Endothelial cell (in vitro differentiated cells): ENCODE data around the gene SLC38A1. TPM values are rescaled to one million over a fixed set of nuclear protein-coding genes. Genes with fewer than 3 reads are reported as not detected.

Experiments used
- DNase-seq: peaks from one replicate; pipeline ENCODE4 v3.0.0; 2021; ENCODE audit warnings: low spot score
- H3K27ac Mint-ChIP-seq: one replicate; pipeline ENCODE4 v1.8.0; 2021; ENCODE audit warnings: mixed read lengths, inconsistent platforms; ENCODE audit not compliant: unreplicated experiment
- H3K27me3 Mint-ChIP-seq: one replicate; pipeline ENCODE4 v1.8.0; 2021; ENCODE audit warnings: mild to moderate bottlenecking, moderate library complexity, mixed read lengths, inconsistent platforms; ENCODE audit not compliant: unreplicated experiment
- H3K36me3 Mint-ChIP-seq: one replicate; pipeline ENCODE4 v1.8.0; 2021; ENCODE audit warnings: mild to moderate bottlenecking, low read depth, mixed read lengths, inconsistent platforms; ENCODE audit not compliant: unreplicated experiment
- H3K4me1 Mint-ChIP-seq: one replicate; pipeline ENCODE4 v1.8.0; 2021; ENCODE audit warnings: mild to moderate bottlenecking, mixed read lengths, inconsistent platforms; ENCODE audit not compliant: unreplicated experiment
- H3K4me3 Mint-ChIP-seq: one replicate; pipeline ENCODE4 v1.8.0; 2021; ENCODE audit warnings: mild to moderate bottlenecking, mixed read lengths, inconsistent platforms; ENCODE audit not compliant: unreplicated experiment
- H3K9me3 Mint-ChIP-seq: one replicate; pipeline ENCODE4 v1.8.0; 2021; ENCODE audit warnings: mixed read lengths, inconsistent platforms; ENCODE audit not compliant: unreplicated experiment
- total RNA-seq: library from RNA; stranded (reverse); fragmentation: NEBNext Ultra II Directional; extraction: Animal tissue kit (Norgen Biotek cat#: 25700); gene quantifications from one replicate; pipeline ENCODE4 v1.2.1, GENCODE V29; 2021; ENCODE audit not compliant: unreplicated experiment
- TF ChIP-seq, protein P1 (sequence below): fragments of 200-600 bp; sonication (generic); IDR thresholded peaks from one replicate; pipeline ENCODE4 v1.5.0; 2021; ENCODE audit warnings: antibody characterized with exemption; ENCODE audit not compliant: unreplicated experiment

Gene SLC38A1
- total RNA-seq, 1 donor from 2014 or later = 100 TPM

DNA sequence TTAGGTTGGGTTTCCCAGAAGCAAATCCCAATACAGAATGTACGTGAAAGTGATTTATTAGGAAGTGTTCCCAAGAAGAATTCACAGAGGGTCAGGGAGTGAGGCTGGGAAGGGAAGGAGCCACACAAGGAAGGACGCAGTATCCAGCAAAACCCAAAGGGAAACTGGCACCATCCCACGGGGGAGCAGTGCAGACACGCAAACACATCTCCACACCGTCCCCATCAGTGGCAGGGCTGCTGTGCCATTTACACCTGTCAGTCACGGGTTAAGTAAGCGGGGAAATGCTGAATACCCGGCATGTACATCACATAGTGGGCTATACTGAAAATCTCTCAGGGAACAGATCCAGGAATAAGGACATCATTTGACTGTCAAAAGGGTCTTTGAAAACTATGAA lies 93.9 kb downstream of the SLC38A1 start:
- TF ChIP-seq, protein P1, sequence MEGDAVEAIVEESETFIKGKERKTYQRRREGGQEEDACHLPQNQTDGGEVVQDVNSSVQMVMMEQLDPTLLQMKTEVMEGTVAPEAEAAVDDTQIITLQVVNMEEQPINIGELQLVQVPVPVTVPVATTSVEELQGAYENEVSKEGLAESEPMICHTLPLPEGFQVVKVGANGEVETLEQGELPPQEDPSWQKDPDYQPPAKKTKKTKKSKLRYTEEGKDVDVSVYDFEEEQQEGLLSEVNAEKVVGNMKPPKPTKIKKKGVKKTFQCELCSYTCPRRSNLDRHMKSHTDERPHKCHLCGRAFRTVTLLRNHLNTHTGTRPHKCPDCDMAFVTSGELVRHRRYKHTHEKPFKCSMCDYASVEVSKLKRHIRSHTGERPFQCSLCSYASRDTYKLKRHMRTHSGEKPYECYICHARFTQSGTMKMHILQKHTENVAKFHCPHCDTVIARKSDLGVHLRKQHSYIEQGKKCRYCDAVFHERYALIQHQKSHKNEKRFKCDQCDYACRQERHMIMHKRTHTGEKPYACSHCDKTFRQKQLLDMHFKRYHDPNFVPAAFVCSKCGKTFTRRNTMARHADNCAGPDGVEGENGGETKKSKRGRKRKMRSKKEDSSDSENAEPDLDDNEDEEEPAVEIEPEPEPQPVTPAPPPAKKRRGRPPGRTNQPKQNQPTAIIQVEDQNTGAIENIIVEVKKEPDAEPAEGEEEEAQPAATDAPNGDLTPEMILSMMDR = no peak
- Mint-ChIP-seq H3K9me3 (no peaks in the 10 kb centered on the region), H3K36me3 (no peaks in the 10 kb centered on the region), H3K4me3 (no peak overlapping the region), H3K4me1 (peaks cover 8% of the 10 kb centered on the region), H3K27me3 (no peaks in the 10 kb centered on the region), H3K27ac (no peak overlapping the region)
- DNase-seq = no peak

DNA sequence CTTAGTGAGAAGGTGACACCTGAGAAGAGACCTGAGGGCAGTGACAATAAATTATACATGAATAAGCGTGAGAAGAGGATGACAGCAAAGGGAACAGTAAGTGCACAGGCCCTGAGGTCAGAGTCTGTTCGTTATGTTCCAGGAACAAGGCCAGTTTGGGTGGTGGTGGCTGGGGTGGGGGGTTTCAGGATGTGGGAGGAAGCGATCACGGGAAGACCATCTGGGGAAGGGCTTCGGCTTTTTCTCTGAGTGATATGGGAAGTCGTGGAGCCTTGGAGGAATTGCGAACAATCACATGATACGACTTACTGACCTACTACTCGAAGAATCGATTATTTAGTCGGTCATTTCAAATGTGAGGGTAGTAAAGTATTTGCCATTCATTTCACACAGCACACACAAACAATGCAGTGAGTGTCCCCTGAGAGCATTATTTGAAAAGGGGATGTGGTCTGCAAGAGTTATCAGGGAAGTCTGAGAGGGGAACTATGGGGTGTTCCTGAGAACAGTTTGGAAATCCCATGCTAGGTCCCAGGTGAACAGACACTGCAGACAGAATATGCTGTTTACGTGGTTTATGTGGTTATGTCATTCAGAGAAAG lies 94.7 kb downstream of the SLC38A1 start:
- no peaks in the 10 kb centered on the region for H3K27me3 Mint-ChIP-seq
- peaks cover 8% of the 10 kb centered on the region for H3K4me1 Mint-ChIP-seq
- H3K27ac Mint-ChIP-seq = no peak overlapping the region
- no peak overlapping the region for H3K4me3 Mint-ChIP-seq
- TF ChIP-seq, protein P1 = no peak
- no peak for DNase-seq
- H3K9me3 Mint-ChIP-seq = no peaks in the 10 kb centered on the region
- no peaks in the 10 kb centered on the region for H3K36me3 Mint-ChIP-seq

DNA sequence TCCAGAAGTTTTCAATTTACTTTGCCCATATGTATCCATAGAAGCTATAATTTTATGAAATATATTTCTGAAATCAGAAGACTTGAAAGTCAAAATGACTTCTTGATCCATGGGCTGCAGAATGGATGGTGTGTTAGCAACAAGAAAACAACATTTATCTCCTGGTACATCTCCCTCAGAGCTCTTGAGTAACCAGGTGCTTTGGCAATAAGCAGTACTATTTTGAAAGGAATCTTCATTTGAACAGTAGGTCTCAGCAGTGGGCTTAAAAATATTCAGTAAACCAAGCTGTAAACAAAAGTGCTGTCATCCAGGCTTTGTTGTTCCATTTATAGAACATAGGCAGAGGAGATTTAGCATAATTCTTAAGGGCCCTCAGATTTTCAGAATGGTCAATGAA lies 100.4 kb downstream of the SLC38A1 start:
- H3K4me3 Mint-ChIP-seq = no peak overlapping the region
- no peak for DNase-seq
- H3K27ac Mint-ChIP-seq = no peak overlapping the region
- H3K36me3 Mint-ChIP-seq = no peaks in the 10 kb centered on the region
- H3K27me3 Mint-ChIP-seq = no peaks in the 10 kb centered on the region
- H3K9me3 Mint-ChIP-seq = no peaks in the 10 kb centered on the region
- peaks cover 2% of the 10 kb centered on the region for H3K4me1 Mint-ChIP-seq
- TF ChIP-seq, protein P1 = no peak

DNA sequence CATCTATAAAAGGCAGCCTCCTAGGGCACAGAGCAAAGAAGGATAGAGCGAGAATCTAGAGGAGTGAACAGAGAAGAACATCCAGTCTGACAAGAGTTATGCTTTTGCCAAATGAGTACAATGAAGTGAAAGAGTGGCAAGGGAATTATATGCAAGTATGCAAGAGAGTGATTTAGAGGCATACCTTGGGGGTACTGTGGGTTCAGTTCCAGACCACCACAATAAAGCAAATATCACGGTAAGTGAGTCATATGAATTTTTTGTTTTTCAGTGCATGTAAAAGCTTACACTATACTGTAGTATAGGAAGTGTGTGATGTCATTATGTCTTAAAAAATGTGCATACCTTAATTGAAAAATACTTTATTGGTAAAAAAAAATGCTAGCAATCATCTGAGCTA lies 101.4 kb downstream of the SLC38A1 start:
- no peak for DNase-seq
- Mint-ChIP-seq H3K27ac (no peak overlapping the region), H3K4me3 (no peak overlapping the region), H3K9me3 (no peaks in the 10 kb centered on the region), H3K27me3 (no peaks in the 10 kb centered on the region), H3K36me3 (no peaks in the 10 kb centered on the region), H3K4me1 (peaks cover 5% of the 10 kb centered on the region)
- TF ChIP-seq, protein P1 = no peak

DNA sequence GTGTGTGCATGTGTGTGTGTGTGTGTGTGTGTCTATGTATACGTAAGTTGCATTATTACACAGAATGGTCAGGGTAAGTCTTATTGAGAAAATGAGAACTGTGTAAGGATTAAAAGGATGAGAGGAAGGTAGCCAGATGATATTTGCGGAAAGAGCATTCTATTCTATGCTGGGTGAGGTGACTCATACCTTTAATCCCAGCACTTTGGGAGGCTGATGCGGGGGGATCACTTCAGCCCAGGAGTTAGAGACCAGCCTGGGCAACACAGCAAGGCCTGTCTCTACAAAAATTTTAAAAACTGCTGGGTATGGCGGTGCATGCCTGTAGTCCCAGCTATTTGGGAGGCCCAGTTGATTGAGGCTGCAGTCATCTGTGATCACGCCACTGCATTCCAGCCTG lies 103.7 kb downstream of the SLC38A1 start:
- no peak overlapping the region for H3K4me3 Mint-ChIP-seq
- H3K9me3 Mint-ChIP-seq = no peaks in the 10 kb centered on the region
- DNase-seq = no peak
- no peaks in the 10 kb centered on the region for H3K36me3 Mint-ChIP-seq
- TF ChIP-seq, protein P1 = no peak
- H3K4me1 Mint-ChIP-seq = peaks cover 5% of the 10 kb centered on the region
- H3K27ac Mint-ChIP-seq = no peak overlapping the region
- H3K27me3 Mint-ChIP-seq = no peaks in the 10 kb centered on the region
